ENCODE measurements around the gene ALAS1.

The ALAS1 gene

GRCh38 chr3:52198643-52199608 is 966 bp downstream of the ALAS1 start:
- no peak for DNase-seq (ENCODE audit: low read depth)

GRCh38 chr3:52200981-52201679 is 3.2 kb downstream of the ALAS1 start:
- peak; percentile 50 for DNase-seq (ENCODE audit: low read depth)

- DNase-seq (ENCODE audit: low read depth), result no peak
Measured at GRCh38 chr3:52202384-52203077, 4.6 kb downstream of the ALAS1 start.

- DNase-seq (ENCODE audit: low read depth), result no peak
Measured at GRCh38 chr3:52203701-52204100, 5.7 kb downstream of the ALAS1 start.

GRCh38 chr3:52204337-52205073 is 6.5 kb downstream of the ALAS1 start:
- no peak for DNase-seq (ENCODE audit: low read depth)

GRCh38 chr3:52205727-52206372 is 7.9 kb downstream of the ALAS1 start:
- DNase-seq (ENCODE audit: low read depth), result no peak

GRCh38 chr3:52208556-52208955 is 10.6 kb downstream of the ALAS1 start:
- no peak for DNase-seq (ENCODE audit: low read depth)

GRCh38 chr3:52210037-52210436 is 12.1 kb downstream of the ALAS1 start:
- DNase-seq (ENCODE audit: low read depth), result no peak

- peak; percentile 31 for DNase-seq (ENCODE audit: low read depth)
Measured at GRCh38 chr3:52210550-52211046, 12.6 kb downstream of the ALAS1 start.

- no peak for DNase-seq (ENCODE audit: low read depth)
Measured at GRCh38 chr3:52211268-52211891, 13.4 kb downstream of the ALAS1 start.

GRCh38 chr3:52213005-52213404 is 15.0 kb downstream of the ALAS1 start:
- no peak for DNase-seq (ENCODE audit: low read depth)

- no peak for DNase-seq (ENCODE audit: low read depth)
Measured at GRCh38 chr3:52213901-52214300, 15.9 kb downstream of the ALAS1 start.

- DNase-seq (ENCODE audit: low read depth), result no peak
Measured at GRCh38 chr3:52215351-52215750, 17.4 kb downstream of the ALAS1 start.

- peak; percentile 58 for DNase-seq (ENCODE audit: low read depth)
Measured at GRCh38 chr3:52216585-52217408, 18.8 kb downstream of the ALAS1 start.

- no peak for DNase-seq (ENCODE audit: low read depth)
Measured at GRCh38 chr3:52217409-52217805, 19.4 kb downstream of the ALAS1 start.

- DNase-seq (ENCODE audit: low read depth), result no peak
Measured at GRCh38 chr3:52218026-52218425, 20.1 kb downstream of the ALAS1 start.

- no peak for DNase-seq (ENCODE audit: low read depth)
Measured at GRCh38 chr3:52218454-52218853, 20.5 kb downstream of the ALAS1 start.

- no peak for DNase-seq (ENCODE audit: low read depth)
Measured at GRCh38 chr3:52218937-52219650, 21.1 kb downstream of the ALAS1 start.

GRCh38 chr3:52220380-52221026 is 22.5 kb downstream of the ALAS1 start:
- peak; percentile 77 for DNase-seq (ENCODE audit: low read depth)

All from EH (cell line).